HFF-Myc (cell line): ENCODE measurements around the gene KCTD14.
"Not testable (repeated sequence)": the region's sequence is repeated elsewhere in the genome, so short reads cannot be mapped to it uniquely, and the experiment has no call there.

ENCODE experiments used
- DNase-seq: peaks from one replicate; pipeline ENCODE4 v3.0.0-alpha.2; 2011; ENCODE audit warnings: low read depth; ENCODE audit errors: extremely low read depth
- H3K4me3 ChIP-seq: replicated peaks from 2 replicates; pipeline ENCODE4 v1.5.1; 2011; ENCODE audit warnings: low read depth, mild to moderate bottlenecking, control low read depth, low read length
- CTCF ChIP-seq: IDR thresholded peaks from 2 replicates; pipeline ENCODE4 v1.5.1; 2012; ENCODE audit warnings: mild to moderate bottlenecking, low read depth, low read length, control low read depth; ENCODE audit errors: missing control alignments

KCTD14 gene

GRCh38 chr11:78065203-78065602, 42.1 kb upstream of the KCTD14 start:
- DNase-seq: no peak
- no peak for TF ChIP-seq CTCF
- H3K4me3 ChIP-seq: no peak overlapping the region

- DNase-seq: no peak
- H3K4me3 ChIP-seq: no peak within 1 kb of the TSS
- TF ChIP-seq CTCF: no peak
Observed at GRCh38 chr11:78063440-78064181, 40.5 kb upstream of the KCTD14 start, which contains the start of gene THRSP. Gene THRSP (plus strand): TSS chr11:78063861. CDS start chr11:78063882, 21 bp downstream.

GRCh38 chr11:78062671-78063070, 39.6 kb upstream of the KCTD14 start:
- TF ChIP-seq CTCF: no peak
- H3K4me3 ChIP-seq: no peak overlapping the region
- no peak for DNase-seq

GRCh38 chr11:78061921-78062311, 38.8 kb upstream of the KCTD14 start:
- H3K4me3 ChIP-seq: no peak overlapping the region
- no peak for TF ChIP-seq CTCF
- no peak for DNase-seq

GRCh38 chr11:78061088-78061920, 38.2 kb upstream of the KCTD14 start:
- no peak for DNase-seq

GRCh38 chr11:78060533-78060932, 37.5 kb upstream of the KCTD14 start:
- TF ChIP-seq CTCF: no peak
- no peak overlapping the region for H3K4me3 ChIP-seq
- DNase-seq: no peak

More at GRCh38 chr11:78061088-78061920, 38.2 kb upstream of the KCTD14 start:
- H3K4me3 ChIP-seq: no peak overlapping the region
- TF ChIP-seq CTCF: no peak

- DNase-seq, H3K4me3 ChIP-seq: not testable (repeated sequence)
Observed at GRCh38 chr11:78059749-78060328, 36.8 kb upstream of the KCTD14 start.
